Measurements from ENCODE around the gene PDE8A.

The PDE8A gene

GRCh38 chr15:85086855-85087254 is 105.2 kb downstream of the PDE8A start:
- no peak for DNase-seq (ENCODE audit: low read depth in 2 of 2)

- no peak for DNase-seq (ENCODE audit: low read depth in 2 of 2)
Measured at GRCh38 chr15:85088300-85088699, 106.6 kb downstream of the PDE8A start.

GRCh38 chr15:85089929-85090597 is 108.4 kb downstream of the PDE8A start:
- DNase-seq (ENCODE audit: low read depth in 2 of 2), result no peak

- DNase-seq (ENCODE audit: low read depth in 2 of 2), result no peak
Measured at GRCh38 chr15:85091990-85092389, 110.3 kb downstream of the PDE8A start.

- no peak for DNase-seq (ENCODE audit: low read depth in 2 of 2)
Measured at GRCh38 chr15:85094685-85095084, 113.0 kb downstream of the PDE8A start.

- no peak for DNase-seq (ENCODE audit: low read depth in 2 of 2)
Measured at GRCh38 chr15:85095566-85095965, 113.9 kb downstream of the PDE8A start.

GRCh38 chr15:85097250-85097649 is 115.6 kb downstream of the PDE8A start:
- DNase-seq (ENCODE audit: low read depth in 2 of 2), result no peak

GRCh38 chr15:85097725-85098124 is 116.1 kb downstream of the PDE8A start:
- DNase-seq (ENCODE audit: low read depth in 2 of 2), result no peak

GRCh38 chr15:85099195-85099803 is 117.6 kb downstream of the PDE8A start:
- no peak for DNase-seq (ENCODE audit: low read depth in 2 of 2)

GRCh38 chr15:85100186-85100937 is 118.7 kb downstream of the PDE8A start:
- DNase-seq (ENCODE audit: low read depth in 2 of 2), result no peak

- no peak for DNase-seq (ENCODE audit: low read depth in 2 of 2)
Measured at GRCh38 chr15:85104584-85104983, 122.9 kb downstream of the PDE8A start.

- no peak for DNase-seq (ENCODE audit: low read depth in 2 of 2)
Measured at GRCh38 chr15:85108136-85108535, 126.5 kb downstream of the PDE8A start.

- no peak for DNase-seq (ENCODE audit: low read depth in 2 of 2)
Measured at GRCh38 chr15:85109333-85109732, 127.7 kb downstream of the PDE8A start.

- no peak for DNase-seq (ENCODE audit: low read depth in 2 of 2)
Measured at GRCh38 chr15:85112997-85113396, 131.3 kb downstream of the PDE8A start.

- no peak for DNase-seq (ENCODE audit: low read depth in 2 of 2)
Measured at GRCh38 chr15:85114886-85115285, 133.2 kb downstream of the PDE8A start.

- no peak for DNase-seq (ENCODE audit: low read depth in 2 of 2)
Measured at GRCh38 chr15:85116066-85116465, 134.4 kb downstream of the PDE8A start.

GRCh38 chr15:85116494-85116893 is 134.8 kb downstream of the PDE8A start:
- no peak for DNase-seq (ENCODE audit: low read depth in 2 of 2)

- DNase-seq (ENCODE audit: low read depth in 2 of 2), result no peak
Measured at GRCh38 chr15:85116925-85117646, 135.4 kb downstream of the PDE8A start.

GRCh38 chr15:85118173-85118572 is 136.5 kb downstream of the PDE8A start:
- DNase-seq (ENCODE audit: low read depth in 2 of 2), result no peak

- no peak for DNase-seq (ENCODE audit: low read depth in 2 of 2)
Measured at GRCh38 chr15:85118581-85118980, 136.9 kb downstream of the PDE8A start.

- no peak for DNase-seq (ENCODE audit: low read depth in 2 of 2)
Measured at GRCh38 chr15:85120351-85121113, 138.9 kb downstream of the PDE8A start.

- no peak for DNase-seq (ENCODE audit: low read depth in 2 of 2)
Measured at GRCh38 chr15:85124173-85124572, 142.5 kb downstream of the PDE8A start.

Data from stimulated activated CD8-positive, alpha-beta memory T cell treated with anti-CD3 and anti-CD28 coated beads, Interleukin-7, amount 100 ng/mL, for 1 hour (primary cell).